GM12878 (cell line): ENCODE results near the gene CRAT. TPM values are rescaled to one million over a fixed set of nuclear protein-coding genes. Genes with fewer than 3 reads are reported as not detected.

Experiments
- ATAC-seq: fragments of 200-7000 bp; cut with Tn5 transposase; 3 replicates; pipeline ENCODE4 v1.9.1; 2020; ENCODE audit warnings: mild to moderate bottlenecking, moderate library complexity
- BruUV-seq: library from RNA; stranded (reverse); fragments of 400-500 nt; replicated peaks from 2 replicates; lab custom pipeline; 2021; lab: Mats Ljungman, UMichigan
- CTCF ChIA-PET: fragments of 300-600 bp; sonication (Branson Sonifier 250); formaldehyde crosslinking; extraction: SDS; loops from one replicate; lab custom pipeline; 2021; ENCODE audit warnings: inconsistent platforms; lab: Yijun Ruan, JAX
- POLR2A ChIA-PET: fragments of 350-600 bp; formaldehyde crosslinking; extraction: SDS; loops from one replicate; lab custom pipeline; 2021; ENCODE audit warnings: inconsistent platforms; lab: Charles Lee
- RAD21 ChIA-PET: fragments of 300-600 bp; sonication (Branson Sonifier 250); formaldehyde crosslinking; loops from one replicate; lab custom pipeline; 2023; ENCODE audit warnings: antibody characterized with exemption; ENCODE audit not compliant: unreplicated experiment; lab: Charles Lee
- SMC1A ChIA-PET: fragments of 300-600 bp; sonication (Branson Sonifier 250); formaldehyde crosslinking; loops from one replicate; lab custom pipeline; 2023; ENCODE audit not compliant: unreplicated experiment, uncharacterized antibody; lab: Charles Lee
- DNase-seq: peaks from one replicate; pipeline ENCODE4 v3.0.0-alpha.2; 2011; ENCODE audit warnings: low read depth, low spot score
- FAIRE-seq: peaks from 3 replicates; lab custom pipeline; 2011; peaks lifted over from hg19 to GRCh38; lab: Jason Lieb, UNC
- H2AFZ ChIP-seq: 2 replicates; pipeline ENCODE4 v1.6.0; 2011; ENCODE audit warnings: low read depth, low read length, control low read depth; ENCODE audit not compliant: control insufficient read depth
- H3K27ac ChIP-seq: 2 replicates; pipeline ENCODE4 v1.5.1; 2011; ENCODE audit warnings: control low read depth; ENCODE audit not compliant: control insufficient read depth, insufficient read depth
- H3K27me3 ChIP-seq, 2 experiments: replicated peaks in 1 of 2; 2 replicates each; pipeline versions ENCODE4 v1.6.0 to v1.6.1; 2011; ENCODE audit warnings: low read length in 1 of 2; ENCODE audit not compliant: control insufficient read depth in 2 of 2, insufficient read depth in 2 of 2
- H3K36me3 ChIP-seq, 2 experiments: 2 replicates each; pipeline ENCODE4 v1.5.1; 2011; ENCODE audit warnings: low read length in 1 of 2; ENCODE audit not compliant: control insufficient read depth in 2 of 2, insufficient read depth in 2 of 2
- H3K4me1 ChIP-seq: 2 replicates; pipeline ENCODE4 v1.6.1; 2011; ENCODE audit warnings: mild to moderate bottlenecking, low read length, moderate library complexity, mixed read lengths; ENCODE audit not compliant: control insufficient read depth, insufficient read depth
- H3K4me2 ChIP-seq: 2 replicates; pipeline ENCODE4 v1.6.0; 2011; ENCODE audit warnings: control low read depth; ENCODE audit not compliant: control insufficient read depth, insufficient read depth
- H3K4me3 ChIP-seq: fragments of 200-600 bp; sonication (generic); 2 replicates; pipeline ENCODE4 v1.5.1; 2016
- H3K79me2 ChIP-seq: 2 replicates; pipeline ENCODE4 v1.6.0; 2011; ENCODE audit warnings: low read length; ENCODE audit not compliant: control insufficient read depth, insufficient read depth
- H3K9ac ChIP-seq: 2 replicates; pipeline ENCODE4 v1.8.0; 2011; ENCODE audit warnings: low read length, control low read depth, mixed read lengths; ENCODE audit not compliant: control insufficient read depth, insufficient read depth
- H3K9me3 ChIP-seq: replicated peaks from 3 replicates; pipeline ENCODE4 v1.5.1; 2011; ENCODE audit warnings: mild to moderate bottlenecking, low read length; ENCODE audit not compliant: control insufficient read depth, insufficient read depth
- H4K20me1 ChIP-seq: 2 replicates; pipeline ENCODE4 v1.6.0; 2011; ENCODE audit not compliant: control insufficient read depth, insufficient read depth
- CBX3 ChIP-seq: fragments of 200-600 bp; sonication (generic); IDR thresholded peaks from 2 replicates; pipeline ENCODE4 v1.6.1; 2016; ENCODE audit warnings: low read depth, borderline replicate concordance
- CHD2 ChIP-seq: IDR thresholded peaks from 2 replicates; pipeline ENCODE4 v1.6.1; 2011; ENCODE audit warnings: low read depth, low read length, improper control_type of control experiment, borderline replicate concordance
- HCFC1 ChIP-seq: fragments of 150-350 bp; IDR thresholded peaks from 2 replicates; pipeline ENCODE4 v1.6.1; 2014; ENCODE audit warnings: low read length
- IKZF1 ChIP-seq: fragments of 450-650 bp; conservative IDR thresholded peaks from 2 replicates; pipeline ENCODE4 v1.6.1; 2017; ENCODE audit warnings: antibody characterized with exemption, mild to moderate bottlenecking
- JUND ChIP-seq: IDR thresholded peaks from 2 replicates; pipeline ENCODE4 v1.6.1; 2012; ENCODE audit warnings: low read depth, mild to moderate bottlenecking, low read length, improper control_type of control experiment, moderate library complexity
- MTA3 ChIP-seq: IDR thresholded peaks from 2 replicates; pipeline ENCODE4 v1.6.1; 2012; ENCODE audit warnings: low read length, inconsistent platforms, borderline replicate concordance
- NBN ChIP-seq: fragments of 450-650 bp; IDR thresholded peaks from 2 replicates; pipeline ENCODE4 v1.6.1; 2016
- PML ChIP-seq: IDR thresholded peaks from 2 replicates; pipeline ENCODE4 v1.6.1; 2012; ENCODE audit warnings: low read length, inconsistent platforms
- RAD21 ChIP-seq: IDR thresholded peaks from 2 replicates; pipeline ENCODE4 v1.6.1; 2011; ENCODE audit warnings: mild to moderate bottlenecking, low read depth, low read length, moderate library complexity; ENCODE audit not compliant: insufficient read depth
- SRF ChIP-seq, 2 experiments: IDR thresholded peaks; 2 replicates each; pipeline ENCODE4 v1.6.1; 2011; ENCODE audit warnings: low read depth in 2 of 2, low read length in 2 of 2, mild to moderate bottlenecking in 1 of 2, moderate library complexity in 1 of 2
- YY1 ChIP-seq: IDR thresholded peaks from 2 replicates; pipeline ENCODE4 v1.6.1; 2011; ENCODE audit warnings: low read depth, mild to moderate bottlenecking, low read length
- WGBS: methylation state at CpG from one replicate; pipeline ENCODE4 v1.1.6; 2016; ENCODE audit warnings: low lambda C conversion rate; ENCODE audit not compliant: insufficient replicate concordance, insufficient coverage; ENCODE audit errors: missing lambda C conversion rate; 5-methylcytosine and 5-hydroxymethylcytosine counted together
- in situ Hi-C: fragments of 300-500 bp; cut with MboI; formaldehyde crosslinking; loops from 9 replicates; pipeline ENCODE4 v1.14.3; 2018; ENCODE audit warnings: mixed read lengths
- intact Hi-C: fragments of 100-400 bp; cut with micrococcal nuclease; formaldehyde crosslinking; loops from one replicate; pipeline ENCODE4 v1.14.2; 2022; ENCODE audit not compliant: unreplicated experiment
- polyA plus RNA-seq, 11 experiments: library from polyadenylated mRNA; depleted of rRNA in 4 of 11; unstranded in 6 of 11; stranded (reverse) in 5 of 11; fragments of >200 nt; fragmentation: Nextera tagmentation in 4 of 11; fragmentation: Illumina TruSeq in 1 of 11; extraction: Ambion mirVana in 4 of 11; extraction: Trizol in 1 of 11; gene quantifications; 1 replicate in 1 of 11; 2 replicates in 10 of 11; pipeline versions ENCODE4 v1.2.1 to v1.2.3, GENCODE V29; 2011 to 2016; ENCODE audit warnings: inconsistent platforms in 2 of 11, missing spikeins in 2 of 11, low read depth in 1 of 11
- total RNA-seq, 4 experiments: library from RNA; depleted of rRNA in 3 of 4; stranded (reverse); fragments of >200 nt in 3 of 4; fragmentation: Illumina TruSeq in 1 of 4; extraction: Trizol in 1 of 4; gene quantifications; 2 replicates each; pipeline versions ENCODE4 v1.2.1 to v1.2.3, GENCODE V29; 2013 to 2021
- TF ChIP-seq, protein P1 (sequence below): fragments of 450-650 bp; IDR thresholded peaks from 2 replicates; pipeline ENCODE4 v1.6.1; 2017; ENCODE audit warnings: mild to moderate bottlenecking, moderate library complexity
- TF ChIP-seq, protein P2 (sequence below): IDR thresholded peaks from 2 replicates; pipeline ENCODE4 v1.6.1; 2011; ENCODE audit warnings: mild to moderate bottlenecking, low read depth, low read length, moderate library complexity; ENCODE audit not compliant: insufficient replicate concordance
- TF ChIP-seq, protein P3 (sequence below): fragments of 450-650 bp; IDR thresholded peaks from 2 replicates; pipeline ENCODE4 v1.6.1; 2017; ENCODE audit warnings: low read depth, mild to moderate bottlenecking, moderate library complexity

Gene CRAT
- total and polyA plus RNA-seq, 10 of the 15 experiments (the other 5 are each of a cell fraction or from before 2014, with no cell fraction given) = 0.10 to 3.4 (median 1.8) TPM

DNA sequence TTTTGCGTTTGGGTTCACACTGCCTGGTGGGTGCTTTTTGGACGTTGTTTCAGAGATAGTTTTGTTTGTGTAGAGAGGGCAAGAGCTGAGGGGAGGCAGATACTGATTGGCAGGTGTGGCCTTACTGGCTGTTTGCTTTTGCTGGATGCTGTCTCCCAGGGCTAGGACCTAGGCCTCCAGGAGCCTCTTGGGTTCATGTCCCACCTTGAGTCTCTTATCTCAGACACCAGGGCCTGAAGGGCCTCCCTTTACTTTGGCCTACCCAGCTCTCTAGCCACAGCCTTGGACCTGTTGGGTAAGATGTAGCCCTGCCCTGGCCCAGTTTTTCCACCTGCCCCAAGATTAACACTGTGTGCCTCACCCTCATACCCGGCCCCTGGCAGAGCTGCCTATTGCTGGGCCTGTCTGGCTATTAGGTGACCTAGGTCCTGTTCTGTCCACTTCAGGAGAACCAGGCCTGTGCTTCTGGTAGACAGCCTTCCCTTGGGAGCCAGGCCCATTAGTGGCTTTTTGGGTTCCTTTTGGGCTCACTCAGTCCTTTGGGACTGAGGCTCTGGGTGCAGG, 14.0 kb upstream of the CRAT start:
- H3K4me2 ChIP-seq = no peak overlapping the region

More for the DNA sequence above, 14.0 kb upstream of the CRAT start:
- no TSS peak for BruUV-seq
- TF ChIP-seq SRF (IDR thresholded peaks at IDR 0.05; ENCODE audit: low read depth in 2 of 2, low read length in 2 of 2) (no peak), YY1 (no peak), MTA3 (no peak), IKZF1 (no peak), JUND (no peak), PML (no peak), CHD2 (no peak), NBN (no peak), RAD21 (no peak), HCFC1 (no peak), CBX3 (no peak)
- TF ChIP-seq, protein P1, sequence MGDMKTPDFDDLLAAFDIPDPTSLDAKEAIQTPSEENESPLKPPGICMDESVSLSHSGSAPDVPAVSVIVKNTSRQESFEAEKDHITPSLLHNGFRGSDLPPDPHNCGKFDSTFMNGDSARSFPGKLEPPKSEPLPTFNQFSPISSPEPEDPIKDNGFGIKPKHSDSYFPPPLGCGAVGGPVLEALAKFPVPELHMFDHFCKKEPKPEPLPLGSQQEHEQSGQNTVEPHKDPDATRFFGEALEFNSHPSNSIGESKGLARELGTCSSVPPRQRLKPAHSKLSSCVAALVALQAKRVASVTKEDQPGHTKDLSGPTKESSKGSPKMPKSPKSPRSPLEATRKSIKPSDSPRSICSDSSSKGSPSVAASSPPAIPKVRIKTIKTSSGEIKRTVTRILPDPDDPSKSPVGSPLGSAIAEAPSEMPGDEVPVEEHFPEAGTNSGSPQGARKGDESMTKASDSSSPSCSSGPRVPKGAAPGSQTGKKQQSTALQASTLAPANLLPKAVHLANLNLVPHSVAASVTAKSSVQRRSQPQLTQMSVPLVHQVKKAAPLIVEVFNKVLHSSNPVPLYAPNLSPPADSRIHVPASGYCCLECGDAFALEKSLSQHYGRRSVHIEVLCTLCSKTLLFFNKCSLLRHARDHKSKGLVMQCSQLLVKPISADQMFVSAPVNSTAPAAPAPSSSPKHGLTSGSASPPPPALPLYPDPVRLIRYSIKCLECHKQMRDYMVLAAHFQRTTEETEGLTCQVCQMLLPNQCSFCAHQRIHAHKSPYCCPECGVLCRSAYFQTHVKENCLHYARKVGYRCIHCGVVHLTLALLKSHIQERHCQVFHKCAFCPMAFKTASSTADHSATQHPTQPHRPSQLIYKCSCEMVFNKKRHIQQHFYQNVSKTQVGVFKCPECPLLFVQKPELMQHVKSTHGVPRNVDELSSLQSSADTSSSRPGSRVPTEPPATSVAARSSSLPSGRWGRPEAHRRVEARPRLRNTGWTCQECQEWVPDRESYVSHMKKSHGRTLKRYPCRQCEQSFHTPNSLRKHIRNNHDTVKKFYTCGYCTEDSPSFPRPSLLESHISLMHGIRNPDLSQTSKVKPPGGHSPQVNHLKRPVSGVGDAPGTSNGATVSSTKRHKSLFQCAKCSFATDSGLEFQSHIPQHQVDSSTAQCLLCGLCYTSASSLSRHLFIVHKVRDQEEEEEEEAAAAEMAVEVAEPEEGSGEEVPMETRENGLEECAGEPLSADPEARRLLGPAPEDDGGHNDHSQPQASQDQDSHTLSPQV = no peak
- TF ChIP-seq, protein P2, sequence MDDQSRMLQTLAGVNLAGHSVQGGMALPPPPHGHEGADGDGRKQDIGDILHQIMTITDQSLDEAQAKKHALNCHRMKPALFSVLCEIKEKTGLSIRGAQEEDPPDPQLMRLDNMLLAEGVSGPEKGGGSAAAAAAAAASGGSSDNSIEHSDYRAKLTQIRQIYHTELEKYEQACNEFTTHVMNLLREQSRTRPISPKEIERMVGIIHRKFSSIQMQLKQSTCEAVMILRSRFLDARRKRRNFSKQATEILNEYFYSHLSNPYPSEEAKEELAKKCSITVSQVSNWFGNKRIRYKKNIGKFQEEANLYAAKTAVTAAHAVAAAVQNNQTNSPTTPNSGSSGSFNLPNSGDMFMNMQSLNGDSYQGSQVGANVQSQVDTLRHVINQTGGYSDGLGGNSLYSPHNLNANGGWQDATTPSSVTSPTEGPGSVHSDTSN = no peak
- TF ChIP-seq, protein P3, sequence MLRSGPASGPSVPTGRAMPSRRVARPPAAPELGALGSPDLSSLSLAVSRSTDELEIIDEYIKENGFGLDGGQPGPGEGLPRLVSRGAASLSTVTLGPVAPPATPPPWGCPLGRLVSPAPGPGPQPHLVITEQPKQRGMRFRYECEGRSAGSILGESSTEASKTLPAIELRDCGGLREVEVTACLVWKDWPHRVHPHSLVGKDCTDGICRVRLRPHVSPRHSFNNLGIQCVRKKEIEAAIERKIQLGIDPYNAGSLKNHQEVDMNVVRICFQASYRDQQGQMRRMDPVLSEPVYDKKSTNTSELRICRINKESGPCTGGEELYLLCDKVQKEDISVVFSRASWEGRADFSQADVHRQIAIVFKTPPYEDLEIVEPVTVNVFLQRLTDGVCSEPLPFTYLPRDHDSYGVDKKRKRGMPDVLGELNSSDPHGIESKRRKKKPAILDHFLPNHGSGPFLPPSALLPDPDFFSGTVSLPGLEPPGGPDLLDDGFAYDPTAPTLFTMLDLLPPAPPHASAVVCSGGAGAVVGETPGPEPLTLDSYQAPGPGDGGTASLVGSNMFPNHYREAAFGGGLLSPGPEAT = no peak
- no peak for FAIRE-seq
- Histone ChIP-seq H3K27me3 (no peaks in the 10 kb centered on the region), H3K79me2 (no peaks in the 10 kb centered on the region), H3K36me3 (peaks cover 20 to 21% of the 10 kb centered on the region in 2 experiments), H3K27ac (no peak overlapping the region), H3K4me3 (no peak overlapping the region), H4K20me1 (no peaks in the 10 kb centered on the region), H3K4me1 (peaks cover 3% of the 10 kb centered on the region; the same call in 1 of the 2 replicates), H2AFZ (no peak overlapping the region), H3K9ac (no peak overlapping the region), H3K9me3 (no peaks in the 10 kb centered on the region)
- RAD21 ChIA-PET = interaction anchor here (0.9 to 1.3 kb wide), 2 partner anchors 13 to 96 kb away, joined by 3 to 7 read pairs; partner anchors contain the start of genes CRAT, PTPA and SH3GLB2
- CTCF ChIA-PET = interaction anchor here (0.7 to 11.5 kb wide), 8 partner anchors 9 to 1874 kb away, joined by 3 to 175 read pairs (median 6); no protein-coding TSS in a partner anchor
- in situ Hi-C loops = no loop called here
- intact Hi-C loops = no loop called here
- DNase-seq = no peak
- peak; percentile 24; the same call in 2 of the 3 replicates for ATAC-seq
- POLR2A ChIA-PET = interaction anchor here (1.2 to 2.5 kb wide), 3 partner anchors 10 to 15 kb away, joined by 3 to 14 read pairs (median 5); no protein-coding TSS in a partner anchor
- SMC1A ChIA-PET = interaction anchor here (0.9 to 1.6 kb wide), 2 partner anchors 12 to 456 kb away, joined by 3 to 11 read pairs; no protein-coding TSS in a partner anchor
- 95% methylated on average over 3 of the region's 3 CpGs for WGBS
